SK-N-MC (cell line): ENCODE data around the gene PLCB3.

Source experiments
- EZH2 ChIP-seq: fragments of 200-600 bp; sonication (generic); IDR thresholded peaks from one replicate; pipeline ENCODE4 v1.6.1; 2017; ENCODE audit warnings: antibody characterized with exemption
- POLR2AphosphoS5 ChIP-seq: IDR thresholded peaks from 2 replicates; pipeline ENCODE4 v1.6.1; 2012; ENCODE audit warnings: mild to moderate bottlenecking, low read depth, low read length, borderline replicate concordance

- no peak for TF ChIP-seq POLR2AphosphoS5
- TF ChIP-seq EZH2 = no peak
These were observed 44.4 kb downstream of the PLCB3 start for GRCh38 chr11:64295760-64296159.
